H1 (cell line): Measurements from ENCODE around the gene ZDHHC8. TPM values are rescaled to one million over a fixed set of nuclear protein-coding genes. Genes with fewer than 3 reads are reported as not detected.

Source experiments
- CTCF ChIA-PET: fragments of 300-600 bp; sonication (Branson Sonifier 250); formaldehyde crosslinking; loops from one replicate; lab custom pipeline; 2021; ENCODE audit not compliant: partially characterized antibody; lab: Charles Lee
- POLR2A ChIA-PET: fragments of 300-600 bp; sonication (Branson Sonifier 250); formaldehyde crosslinking; loops from one replicate; lab custom pipeline; 2021; ENCODE audit warnings: inconsistent platforms; ENCODE audit not compliant: partially characterized antibody; lab: Charles Lee
- DNase-seq, 2 experiments: peaks; one replicate each; pipeline versions ENCODE4 v3.0.0 to v3.0.0-alpha.2; 2010 to 2022; ENCODE audit warnings: low spot score in 2 of 2, low read depth in 1 of 2, mixed read lengths in 1 of 2
- FAIRE-seq: peaks from 2 replicates; lab custom pipeline; 2011; peaks lifted over from hg19 to GRCh38; lab: Jason Lieb, UNC
- H2AFZ ChIP-seq: 2 replicates; pipeline ENCODE4 v1.8.1; 2012; ENCODE audit warnings: low read length, inconsistent platforms
- H2AK5ac ChIP-seq: 2 replicates; pipeline ENCODE4 v1.6.1; 2013; ENCODE audit warnings: low read depth, low read length
- H2BK120ac ChIP-seq: replicated peaks from 2 replicates; pipeline ENCODE3; 2013; ENCODE audit warnings: low read depth, low read length, inconsistent platforms
- H2BK12ac ChIP-seq: 2 replicates; pipeline ENCODE4 v1.6.1; 2013; ENCODE audit warnings: low read depth, low read length
- H2BK15ac ChIP-seq: 2 replicates; pipeline ENCODE4 v1.6.1; 2013; ENCODE audit warnings: low read length
- H2BK20ac ChIP-seq: 2 replicates; pipeline ENCODE4 v1.6.1; 2013; ENCODE audit warnings: low read length
- H2BK5ac ChIP-seq: 2 replicates; pipeline ENCODE4 v1.6.1; 2013; ENCODE audit warnings: low read depth, low read length
- H3K14ac ChIP-seq: 2 replicates; pipeline ENCODE4 v1.6.1; 2013; ENCODE audit warnings: inconsistent platforms; ENCODE audit not compliant: insufficient read length
- H3K18ac ChIP-seq: 2 replicates; pipeline ENCODE4 v1.6.1; 2013; ENCODE audit warnings: low read length; ENCODE audit errors: extremely low read depth
- H3K23ac ChIP-seq: 2 replicates; pipeline ENCODE4 v1.6.1; 2013; ENCODE audit warnings: inconsistent platforms; ENCODE audit not compliant: insufficient read length
- H3K23me2 ChIP-seq: 2 replicates; pipeline ENCODE4 v1.6.1; 2013; ENCODE audit warnings: low read depth, low read length
- H3K27ac ChIP-seq: 2 replicates; pipeline ENCODE4 v1.6.1; 2011; ENCODE audit warnings: low read depth, low read length, inconsistent platforms
- H3K27me3 ChIP-seq, 4 experiments: replicated peaks in 1 of 4; 1 replicate in 1 of 4; 2 replicates in 3 of 4; pipeline versions ENCODE4 v1.6.1 to v1.8.1; 2011 to 2013; ENCODE audit warnings: low read length in 3 of 4, mild to moderate bottlenecking in 3 of 4, inconsistent platforms in 2 of 4, mixed read lengths in 2 of 4, moderate library complexity in 1 of 4; ENCODE audit not compliant: control insufficient read depth in 3 of 4, insufficient read depth in 3 of 4; ENCODE audit errors: extremely low read depth in 1 of 4
- H3K36me3 ChIP-seq, 4 experiments: 2 replicates each; pipeline versions ENCODE4 v1.6.1 to v1.8.1; 2011 to 2013; ENCODE audit warnings: mild to moderate bottlenecking in 4 of 4, low read length in 3 of 4, moderate library complexity in 2 of 4, control low read depth in 1 of 4, inconsistent platforms in 1 of 4; ENCODE audit not compliant: insufficient read depth in 4 of 4, control insufficient read depth in 2 of 4
- H3K4ac ChIP-seq: replicated peaks from 2 replicates; pipeline ENCODE3; 2013; ENCODE audit warnings: low read length, low read depth, mixed read lengths, inconsistent platforms; ENCODE audit not compliant: insufficient read length
- H3K4me1 ChIP-seq, 4 experiments: replicated peaks in 1 of 4; 1 replicate in 1 of 4; 2 replicates in 3 of 4; pipeline versions ENCODE4 v1.6.1 to v1.8.1; 2011 to 2013; ENCODE audit warnings: low read length in 3 of 4, inconsistent platforms in 2 of 4, mixed read lengths in 1 of 4; ENCODE audit not compliant: insufficient read depth in 4 of 4, control insufficient read depth in 3 of 4
- H3K4me2 ChIP-seq, 2 experiments: 2 replicates each; pipeline versions ENCODE4 v1.6.1 to v1.8.1; 2011 to 2013; ENCODE audit warnings: low read depth in 2 of 2, low read length in 2 of 2, control low read depth in 1 of 2, inconsistent platforms in 1 of 2, mild to moderate bottlenecking in 1 of 2; ENCODE audit not compliant: insufficient read depth in 1 of 2
- H3K4me3 ChIP-seq, 4 experiments: fragments of 200-600, 300-600 bp in 1 of 4; sonication (generic), shearing (Covaris generic), sonication (Bioruptor Twin) in 1 of 4; 2 replicates each; pipeline versions ENCODE4 v1.5.1 to v1.8.1; 2011 to 2016; ENCODE audit warnings: low read length in 4 of 4, low read depth in 3 of 4, control low read depth in 2 of 4, inconsistent platforms in 2 of 4, mild to moderate bottlenecking in 2 of 4, mixed read lengths in 1 of 4, moderate library complexity in 1 of 4; ENCODE audit not compliant: insufficient read depth in 2 of 4; ENCODE audit errors: extremely low read depth in 1 of 4
- H3K56ac ChIP-seq: replicated peaks from 2 replicates; pipeline ENCODE3; 2013; ENCODE audit warnings: low read depth, mild to moderate bottlenecking, mixed read lengths, low read length, inconsistent platforms; ENCODE audit not compliant: insufficient read length
- H3K79me1 ChIP-seq: 2 replicates; pipeline ENCODE4 v1.6.1; 2013; ENCODE audit warnings: low read depth, low read length, control low read depth
- H3K79me2 ChIP-seq, 2 experiments: 2 replicates each; pipeline versions ENCODE4 v1.6.1 to v1.8.1; 2012 to 2013; ENCODE audit warnings: low read length in 2 of 2, mild to moderate bottlenecking in 2 of 2, inconsistent platforms in 1 of 2; ENCODE audit not compliant: insufficient read depth in 2 of 2, control insufficient read depth in 1 of 2
- H3K9ac ChIP-seq, 4 experiments: replicated peaks in 1 of 4; 1 replicate in 1 of 4; 2 replicates in 3 of 4; pipeline versions ENCODE4 v1.6.1 to v1.8.1; 2011 to 2013; ENCODE audit warnings: low read depth in 3 of 4, low read length in 3 of 4, control low read depth in 2 of 4, mild to moderate bottlenecking in 2 of 4, moderate library complexity in 2 of 4, inconsistent platforms in 1 of 4; ENCODE audit errors: extremely low read depth in 1 of 4
- H3K9me3 ChIP-seq, 2 experiments: 2 replicates each; pipeline versions ENCODE4 v1.6.1 to v1.8.1; 2012 to 2013; ENCODE audit warnings: mild to moderate bottlenecking in 2 of 2, moderate library complexity in 2 of 2, control low read depth in 1 of 2, inconsistent platforms in 1 of 2, low read depth in 1 of 2, low read length in 1 of 2, mixed read lengths in 1 of 2; ENCODE audit not compliant: insufficient read depth in 2 of 2
- H4K20me1 ChIP-seq, 2 experiments: replicated peaks in 1 of 2; 2 replicates each; pipeline versions ENCODE3 to v1.8.1; 2011 to 2013; ENCODE audit warnings: inconsistent platforms in 2 of 2, low read length in 2 of 2, mild to moderate bottlenecking in 1 of 2; ENCODE audit not compliant: insufficient read depth in 2 of 2, control insufficient read depth in 1 of 2
- H4K5ac ChIP-seq: 2 replicates; pipeline ENCODE4 v1.6.1; 2013; ENCODE audit warnings: low read length, low read depth, mixed read lengths, inconsistent platforms; ENCODE audit not compliant: insufficient read length
- H4K8ac ChIP-seq: 2 replicates; pipeline ENCODE4 v1.8.0; 2013; ENCODE audit warnings: mild to moderate bottlenecking, moderate library complexity, low read length, inconsistent platforms; ENCODE audit not compliant: insufficient read depth; ENCODE audit errors: extremely low read depth
- H4K91ac ChIP-seq: replicated peaks from 2 replicates; pipeline ENCODE3; 2013; ENCODE audit warnings: low read length, mixed read lengths, inconsistent platforms; ENCODE audit not compliant: insufficient read length
- CBX5 ChIP-seq: fragments of 300-800, 300-1000 bp; sonication (generic); IDR thresholded peaks from 2 replicates; pipeline ENCODE4 v1.7.1; 2016; ENCODE audit warnings: antibody characterized with exemption, low read length, low read depth
- EGR1 ChIP-seq: IDR thresholded peaks from 2 replicates; pipeline ENCODE4 v1.6.1; 2011; ENCODE audit warnings: low read depth, low read length, borderline replicate concordance
- EZH2 ChIP-seq: fragments of 200-600 bp; sonication (generic); IDR thresholded peaks from 2 replicates; pipeline ENCODE4 v1.7.1; 2012; ENCODE audit warnings: low read depth, mild to moderate bottlenecking, moderate library complexity, low read length, inconsistent platforms; ENCODE audit not compliant: severe bottlenecking
- MAFK ChIP-seq: IDR thresholded peaks from 2 replicates; pipeline ENCODE4 v1.6.1; 2012; ENCODE audit warnings: low read depth, mild to moderate bottlenecking, improper control_type of control experiment, low read length
- POLR2A ChIP-seq, 2 experiments: IDR thresholded peaks; 1 replicate in 1 of 2; 2 replicates in 1 of 2; pipeline ENCODE4 v1.6.1; 2011; ENCODE audit warnings: low read depth in 2 of 2, low read length in 2 of 2, mild to moderate bottlenecking in 2 of 2; ENCODE audit errors: control extremely low read depth in 1 of 2
- SIX5 ChIP-seq: IDR thresholded peaks from 2 replicates; pipeline ENCODE4 v1.6.1; 2011; ENCODE audit warnings: mild to moderate bottlenecking, low read depth, low read length
- WGBS, 2 experiments: shearing (Covaris generic) in 1 of 2; methylation state at CpG; one replicate each; pipeline versions ENCODE4 v1.1.6 to v1.1.7; 2013 to 2015; ENCODE audit warnings: low lambda C conversion rate in 2 of 2, mixed read lengths in 2 of 2, inconsistent platforms in 1 of 2, low coverage in 1 of 2, missing lambda C conversion rate in 1 of 2; ENCODE audit not compliant: insufficient replicate concordance in 2 of 2, insufficient coverage in 1 of 2, insufficient read length in 1 of 2; ENCODE audit errors: extremely low coverage in 1 of 2, missing lambda C conversion rate in 1 of 2; 5-methylcytosine and 5-hydroxymethylcytosine counted together
- polyA plus RNA-seq, 7 experiments: library from polyadenylated mRNA; depleted of rRNA in 3 of 7; stranded (reverse) in 5 of 7; unstranded in 2 of 7; fragments of >200 nt in 5 of 7; fragments of 200-250 nt in 2 of 7; gene quantifications; 1 replicate in 5 of 7; 2 replicates in 1 of 7; 4 replicates in 1 of 7; pipeline versions ENCODE4 v1.2.1 to v1.2.3, GENCODE V29; 2011 to 2013; ENCODE audit warnings: missing spikeins in 2 of 7, mixed read lengths in 2 of 7
- total RNA-seq: library from RNA; stranded (reverse); fragmentation: NEBNext Ultra II Directional; extraction: Animal tissue kit (Norgen Biotek cat#: 25700); gene quantifications from 2 replicates; pipeline ENCODE4 v1.2.1, GENCODE V29; 2021
- TF ChIP-seq, protein P1 (sequence below): IDR thresholded peaks from 2 replicates; pipeline ENCODE4 v1.6.1; 2012; ENCODE audit warnings: inconsistent platforms
- TF ChIP-seq, protein P2 (sequence below), 3 experiments: IDR thresholded peaks; 1 replicate in 2 of 3; 2 replicates in 1 of 3; pipeline versions ENCODE4 v1.5.1 to v1.6.1; 2011; ENCODE audit warnings: low read length in 3 of 3, mild to moderate bottlenecking in 3 of 3, inconsistent platforms in 2 of 3, low read depth in 1 of 3, moderate library complexity in 1 of 3; ENCODE audit not compliant: insufficient read depth in 1 of 3; ENCODE audit errors: control extremely low read depth in 1 of 3

Gene ZDHHC8
- total and polyA plus RNA-seq, 2 of the 8 experiments (the other 6 are each of a cell fraction or from before 2014, with no cell fraction given), result 18.6 to 65.6 TPM

DNA sequence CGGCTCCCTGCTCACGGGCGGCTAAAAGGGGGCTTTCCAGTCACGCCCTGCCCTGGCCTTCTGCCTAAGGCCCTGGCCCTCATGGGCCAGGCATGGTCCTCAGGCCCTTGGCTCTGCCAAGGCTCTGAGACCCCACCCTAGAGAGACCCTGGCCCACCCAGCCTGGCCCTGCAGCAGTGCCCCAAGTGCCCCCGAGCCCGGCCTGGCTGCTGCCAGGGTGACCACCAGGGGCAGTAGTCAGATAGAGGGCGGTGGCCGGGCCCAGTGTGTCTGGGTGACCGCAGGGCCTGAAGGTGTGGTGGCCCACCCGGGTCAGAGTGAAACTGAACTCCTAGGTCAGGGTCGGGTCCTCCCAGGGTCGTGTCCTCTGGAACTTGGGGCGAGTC, 48.6 kb downstream of the ZDHHC8 start:
- Histone ChIP-seq H3K14ac (no peak overlapping the region), H4K91ac (no peak overlapping the region), H3K27ac (no peak overlapping the region), H4K8ac (no peak overlapping the region; the same call in 1 of the 2 replicates), H3K79me1 (no peaks in the 10 kb centered on the region), H3K27me3 (no peaks in the 10 kb centered on the region), H3K9me3 (no peaks in the 10 kb centered on the region), H2AFZ (no peak overlapping the region), H4K5ac (no peak overlapping the region), H3K4me2 (no peak overlapping the region), H3K9ac (no peak overlapping the region), H3K4me1 (peaks cover 0 to 2% (median 0%) of the 10 kb centered on the region in 4 experiments; a peak in 2 of 7 replicates), H3K23ac (no peak overlapping the region), H2AK5ac (no peak overlapping the region), H3K56ac (no peak overlapping the region), H2BK20ac (no peak overlapping the region), H3K18ac (no peak overlapping the region), H3K23me2 (no peaks in the 10 kb centered on the region), H4K20me1 (peaks cover 0 to 2% of the 10 kb centered on the region in 2 experiments), H2BK15ac (no peak overlapping the region), H3K4me3 (no peak overlapping the region), H2BK5ac (no peak overlapping the region), H3K79me2 (no peaks in the 10 kb centered on the region), H2BK120ac (no peak overlapping the region), H3K4ac (no peak overlapping the region), H2BK12ac (no peak overlapping the region), H3K36me3 (no peaks in the 10 kb centered on the region)
- no peak for FAIRE-seq
- TF ChIP-seq SIX5, result no peak
- no peak for TF ChIP-seq CBX5
- TF ChIP-seq, protein P1, sequence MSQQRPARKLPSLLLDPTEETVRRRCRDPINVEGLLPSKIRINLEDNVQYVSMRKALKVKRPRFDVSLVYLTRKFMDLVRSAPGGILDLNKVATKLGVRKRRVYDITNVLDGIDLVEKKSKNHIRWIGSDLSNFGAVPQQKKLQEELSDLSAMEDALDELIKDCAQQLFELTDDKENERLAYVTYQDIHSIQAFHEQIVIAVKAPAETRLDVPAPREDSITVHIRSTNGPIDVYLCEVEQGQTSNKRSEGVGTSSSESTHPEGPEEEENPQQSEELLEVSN, result no peak
- no peak for TF ChIP-seq EZH2
- no peak for TF ChIP-seq POLR2A (IDR thresholded peaks at IDR 0.05; ENCODE audit: control extremely low read depth in 1 of 2, low read depth in 2 of 2, low read length in 2 of 2)
- no peak for TF ChIP-seq EGR1
- TF ChIP-seq, protein P2, sequence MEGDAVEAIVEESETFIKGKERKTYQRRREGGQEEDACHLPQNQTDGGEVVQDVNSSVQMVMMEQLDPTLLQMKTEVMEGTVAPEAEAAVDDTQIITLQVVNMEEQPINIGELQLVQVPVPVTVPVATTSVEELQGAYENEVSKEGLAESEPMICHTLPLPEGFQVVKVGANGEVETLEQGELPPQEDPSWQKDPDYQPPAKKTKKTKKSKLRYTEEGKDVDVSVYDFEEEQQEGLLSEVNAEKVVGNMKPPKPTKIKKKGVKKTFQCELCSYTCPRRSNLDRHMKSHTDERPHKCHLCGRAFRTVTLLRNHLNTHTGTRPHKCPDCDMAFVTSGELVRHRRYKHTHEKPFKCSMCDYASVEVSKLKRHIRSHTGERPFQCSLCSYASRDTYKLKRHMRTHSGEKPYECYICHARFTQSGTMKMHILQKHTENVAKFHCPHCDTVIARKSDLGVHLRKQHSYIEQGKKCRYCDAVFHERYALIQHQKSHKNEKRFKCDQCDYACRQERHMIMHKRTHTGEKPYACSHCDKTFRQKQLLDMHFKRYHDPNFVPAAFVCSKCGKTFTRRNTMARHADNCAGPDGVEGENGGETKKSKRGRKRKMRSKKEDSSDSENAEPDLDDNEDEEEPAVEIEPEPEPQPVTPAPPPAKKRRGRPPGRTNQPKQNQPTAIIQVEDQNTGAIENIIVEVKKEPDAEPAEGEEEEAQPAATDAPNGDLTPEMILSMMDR (IDR thresholded peaks at IDR 0.05; ENCODE audit: control extremely low read depth in 1 of 3, insufficient read depth in 1 of 3, low read depth in 1 of 3, low read length in 3 of 3), result peak; percentile 51 to 59 (median 53)
- TF ChIP-seq MAFK, result no peak
- CTCF ChIA-PET, result interaction anchor here (0.9 to 2.3 kb wide), 5 partner anchors 11 to 77 kb away, joined by 3 to 8 read pairs (median 6); no protein-coding TSS in a partner anchor
- no peak for DNase-seq
- POLR2A ChIA-PET, result no interaction called here
- WGBS, 2 experiments, result 95% methylated on average over 7 of the region's 13 CpGs; no CpG with 5 or more reads in 1 of the 2 experiments
